Tibial artery (tissue), 4 donors: Measurements from ENCODE around the gene CNKSR1.
A peak's percentile ranks its signal among the peaks of the same experiment; 100 is the strongest.
"Not testable (repeated sequence)": the region's sequence is repeated elsewhere in the genome, so short reads cannot be mapped to it uniquely, and the experiment has no call there.

Experiments
- DNase-seq, 2 donors: peaks; one replicate each; pipeline ENCODE4 v3.0.0-alpha.2; 2019
- H3K27ac ChIP-seq, 2 donors: fragments of 200-600 bp; sonication (generic) in 1 of 2; 1 replicate in 1 of 2; 2 replicates in 1 of 2; pipeline ENCODE4 v1.5.1; 2018 to 2019; ENCODE audit warnings: mild to moderate bottlenecking in 1 of 2
- H3K27me3 ChIP-seq, 2 donors: fragments of 200-600 bp; sonication (generic) in 1 of 2; one replicate each; pipeline versions ENCODE4 v1.5.1 to v1.6.0; 2016 to 2019
- H3K36me3 ChIP-seq, 3 donors: fragments of 200-600 bp; sonication (generic) in 2 of 3; one replicate each; pipeline ENCODE4 v1.5.1; 2016 to 2019; ENCODE audit warnings: mild to moderate bottlenecking in 2 of 3
- H3K4me1 ChIP-seq, 4 donors: fragments of 200-600 bp; sonication (generic) in 2 of 4; 1 replicate in 3 of 4; 2 replicates in 1 of 4; pipeline ENCODE4 v1.5.1; 2016 to 2019
- H3K4me3 ChIP-seq, 2 donors: fragments of 200-600 bp; sonication (generic) in 1 of 2; 1 replicate in 1 of 2; 2 replicates in 1 of 2; pipeline ENCODE4 v1.5.1; 2018 to 2019; ENCODE audit warnings: mild to moderate bottlenecking in 2 of 2
- H3K9me3 ChIP-seq, 3 donors: fragments of 200-600 bp; sonication (generic) in 1 of 3; one replicate each; pipeline ENCODE4 v1.5.1; 2016 to 2019
- intact Hi-C: fragments of 100-400 bp; cut with DNase I; formaldehyde crosslinking; loops from one replicate; pipeline ENCODE4 v1.15.0; 2023; ENCODE audit warnings: low total_unique reads
- TF ChIP-seq, protein P1 (sequence below), 2 experiments: fragments of 200-600 bp in 1 of 2; fragments of 450-650 bp in 1 of 2; IDR thresholded peaks; one replicate each; pipeline ENCODE4 v1.5.1; 2017 to 2019; ENCODE audit warnings: antibody characterized with exemption in 2 of 2, mild to moderate bottlenecking in 1 of 2, moderate library complexity in 1 of 2

Gene CNKSR1

DNA sequence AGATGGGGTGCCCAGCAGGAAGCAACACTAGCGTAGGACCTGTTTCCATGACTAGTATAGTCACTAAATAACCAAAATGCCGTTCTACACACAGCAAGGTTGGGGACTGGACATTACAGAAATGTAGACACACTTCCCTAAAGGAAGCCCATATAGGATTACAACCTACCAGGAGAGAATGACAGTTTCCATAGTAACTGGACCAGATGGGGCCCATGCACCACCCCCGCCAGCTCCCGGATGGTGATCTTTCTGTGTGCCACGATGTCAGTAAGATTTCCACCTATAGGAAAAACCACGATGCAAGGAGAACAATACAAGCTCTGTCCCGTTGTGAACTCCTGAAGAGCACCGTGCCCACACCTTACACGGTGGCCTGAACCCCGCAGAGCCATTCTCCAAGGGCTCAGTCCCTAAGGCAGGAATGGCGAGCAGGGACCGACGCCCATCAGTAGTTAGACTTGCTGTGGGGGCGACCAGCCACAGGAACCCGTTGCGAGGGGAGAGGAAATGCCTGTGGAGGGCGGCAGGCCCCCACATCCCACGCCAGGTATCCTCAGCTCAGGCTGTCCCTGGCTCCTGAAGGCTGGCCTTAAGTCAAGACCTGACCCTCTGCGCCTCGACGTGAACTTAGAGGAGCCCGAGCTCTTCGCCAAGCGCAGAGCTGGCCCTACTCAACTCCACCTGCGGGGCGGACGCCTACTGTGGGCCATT, 43.1 kb downstream of the CNKSR1 start:
- no peaks in the 10 kb centered on the region for H3K9me3 ChIP-seq
- H3K27me3 ChIP-seq, result peaks cover 0 to 43% of the 10 kb centered on the region in 2 donors
- no peak for DNase-seq
- H3K4me1 ChIP-seq, result peaks cover 0 to 10% (median 2%) of the 10 kb centered on the region in 4 donors
- no peak overlapping the region for H3K4me3 ChIP-seq
- H3K36me3 ChIP-seq, result no peaks in the 10 kb centered on the region
- H3K27ac ChIP-seq, result no peak overlapping the region
- TF ChIP-seq, protein P1, sequence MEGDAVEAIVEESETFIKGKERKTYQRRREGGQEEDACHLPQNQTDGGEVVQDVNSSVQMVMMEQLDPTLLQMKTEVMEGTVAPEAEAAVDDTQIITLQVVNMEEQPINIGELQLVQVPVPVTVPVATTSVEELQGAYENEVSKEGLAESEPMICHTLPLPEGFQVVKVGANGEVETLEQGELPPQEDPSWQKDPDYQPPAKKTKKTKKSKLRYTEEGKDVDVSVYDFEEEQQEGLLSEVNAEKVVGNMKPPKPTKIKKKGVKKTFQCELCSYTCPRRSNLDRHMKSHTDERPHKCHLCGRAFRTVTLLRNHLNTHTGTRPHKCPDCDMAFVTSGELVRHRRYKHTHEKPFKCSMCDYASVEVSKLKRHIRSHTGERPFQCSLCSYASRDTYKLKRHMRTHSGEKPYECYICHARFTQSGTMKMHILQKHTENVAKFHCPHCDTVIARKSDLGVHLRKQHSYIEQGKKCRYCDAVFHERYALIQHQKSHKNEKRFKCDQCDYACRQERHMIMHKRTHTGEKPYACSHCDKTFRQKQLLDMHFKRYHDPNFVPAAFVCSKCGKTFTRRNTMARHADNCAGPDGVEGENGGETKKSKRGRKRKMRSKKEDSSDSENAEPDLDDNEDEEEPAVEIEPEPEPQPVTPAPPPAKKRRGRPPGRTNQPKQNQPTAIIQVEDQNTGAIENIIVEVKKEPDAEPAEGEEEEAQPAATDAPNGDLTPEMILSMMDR (IDR thresholded peaks at IDR 0.05), result no peak
- intact Hi-C loops, result no loop called here

DNA sequence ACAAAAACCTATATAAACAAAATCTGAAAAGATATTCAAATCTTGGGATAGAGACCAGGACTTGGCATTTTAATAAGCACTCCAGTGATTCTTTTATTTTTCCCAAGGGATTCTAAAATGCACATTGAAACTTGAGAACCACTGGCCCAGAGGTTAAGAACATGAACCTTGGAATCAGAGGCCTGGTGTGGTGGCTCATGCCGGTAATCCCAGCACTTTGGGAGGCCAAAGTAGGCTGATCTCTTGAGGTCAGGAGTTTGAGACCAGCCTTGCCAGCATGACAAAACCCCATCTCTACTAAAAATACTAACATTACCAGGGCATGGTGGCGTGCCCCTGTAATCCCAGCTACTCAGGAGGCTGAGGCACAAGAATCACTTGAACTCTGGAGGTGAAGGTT, 43.8 kb downstream of the CNKSR1 start:
- H3K9me3 ChIP-seq, result no peaks in the 10 kb centered on the region
- intact Hi-C loops, result no loop called here
- no peaks in the 10 kb centered on the region for H3K36me3 ChIP-seq
- peaks cover 0 to 49% of the 10 kb centered on the region in 2 donors for H3K27me3 ChIP-seq
- peaks cover 0 to 16% (median 7%) of the 10 kb centered on the region in 4 donors for H3K4me1 ChIP-seq
- no peak overlapping the region for H3K27ac ChIP-seq
- no peak overlapping the region for H3K4me3 ChIP-seq
- TF ChIP-seq, protein P1 (IDR thresholded peaks at IDR 0.05), result no peak
- no peak for DNase-seq

DNA sequence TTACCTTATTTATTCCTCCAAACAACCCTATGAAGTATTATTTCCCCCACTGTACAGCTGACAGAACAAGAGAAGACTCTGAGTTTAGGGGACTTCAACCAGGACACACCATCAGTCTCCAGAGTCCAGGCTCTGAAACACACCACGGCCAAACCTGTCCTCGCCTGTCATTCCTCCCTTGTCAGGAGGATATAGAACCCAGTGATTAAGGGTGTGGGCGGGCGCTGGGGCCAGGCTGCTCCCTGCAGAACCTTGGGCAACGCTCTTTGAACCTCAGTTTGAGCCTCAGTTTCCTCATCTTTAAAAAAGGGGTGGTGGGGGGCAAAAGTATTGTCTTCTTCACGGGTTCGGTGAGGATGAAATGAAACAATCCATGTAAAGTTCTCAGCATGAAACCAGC, 47.3 kb downstream of the CNKSR1 start:
- no peak for DNase-seq
- intact Hi-C loops, result loop anchor here (5.0 kb wide), 1 partner anchor 52 kb away; the partner anchor contains the start of gene ZNF593OS
- Histone ChIP-seq H3K4me3 (no peak overlapping the region), H3K36me3 (no peaks in the 10 kb centered on the region), H3K27ac (no peak overlapping the region), H3K9me3 (no peaks in the 10 kb centered on the region), H3K27me3 (peaks cover 0 to 60% of the 10 kb centered on the region in 2 donors), H3K4me1 (peaks cover 0 to 12% (median 7%) of the 10 kb centered on the region in 4 donors)
- TF ChIP-seq, protein P1 (IDR thresholded peaks at IDR 0.05), result no peak

DNA sequence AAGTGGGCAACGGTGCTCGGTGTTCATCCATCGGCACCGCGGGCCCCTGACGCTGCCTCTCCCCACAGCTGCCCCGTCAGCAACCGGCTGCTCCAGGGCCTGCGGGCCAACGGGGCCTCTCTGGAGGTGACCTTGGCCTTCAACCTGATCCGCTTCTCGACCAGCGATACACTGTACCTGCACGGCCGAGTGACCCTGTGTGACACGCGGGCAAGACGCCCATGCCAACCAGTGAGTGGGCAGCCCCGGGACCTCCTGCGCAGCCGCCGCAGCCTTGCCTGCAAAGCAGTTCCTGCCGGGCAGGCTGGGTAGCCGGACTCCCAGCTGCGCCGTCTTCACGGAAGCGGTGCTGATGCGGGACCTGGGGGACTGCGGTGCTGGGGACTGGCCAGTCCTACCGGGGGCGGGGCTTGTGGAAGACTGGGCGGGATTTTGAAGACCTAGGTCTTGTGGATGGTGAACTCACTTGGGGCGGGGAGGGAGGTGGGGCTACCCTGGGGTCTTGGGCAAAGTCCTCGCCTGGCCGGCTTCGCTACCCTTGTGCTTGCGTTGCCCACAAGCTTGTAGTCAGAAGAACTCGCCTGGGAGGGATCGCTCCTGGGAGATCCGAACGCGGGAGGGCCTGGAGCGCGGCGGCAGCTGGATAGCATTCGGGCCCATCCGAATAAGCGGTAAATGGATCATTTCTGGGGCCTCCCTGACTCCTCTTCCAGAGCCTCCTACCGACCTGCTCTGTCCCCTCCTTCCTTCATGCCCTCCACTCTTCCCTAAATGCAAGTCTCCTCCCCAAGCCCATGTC, 47.9 kb downstream of the CNKSR1 start:
- Histone ChIP-seq H3K27me3 (peaks cover 0 to 54% of the 10 kb centered on the region in 2 donors), H3K4me3 (peak overlapping the region; percentile 35 to 42), H3K36me3 (no peaks in the 10 kb centered on the region), H3K27ac (no peak overlapping the region), H3K9me3 (no peaks in the 10 kb centered on the region), H3K4me1 (peaks cover 0 to 12% (median 7%) of the 10 kb centered on the region in 4 donors)
- peak in 1 of 2 donors; percentile 39 for DNase-seq
- TF ChIP-seq, protein P1 (IDR thresholded peaks at IDR 0.05), result no peak
- intact Hi-C loops, result loop anchor here (5.0 kb wide), 1 partner anchor 53 kb away; the partner anchor contains the start of gene ZNF593OS

DNA sequence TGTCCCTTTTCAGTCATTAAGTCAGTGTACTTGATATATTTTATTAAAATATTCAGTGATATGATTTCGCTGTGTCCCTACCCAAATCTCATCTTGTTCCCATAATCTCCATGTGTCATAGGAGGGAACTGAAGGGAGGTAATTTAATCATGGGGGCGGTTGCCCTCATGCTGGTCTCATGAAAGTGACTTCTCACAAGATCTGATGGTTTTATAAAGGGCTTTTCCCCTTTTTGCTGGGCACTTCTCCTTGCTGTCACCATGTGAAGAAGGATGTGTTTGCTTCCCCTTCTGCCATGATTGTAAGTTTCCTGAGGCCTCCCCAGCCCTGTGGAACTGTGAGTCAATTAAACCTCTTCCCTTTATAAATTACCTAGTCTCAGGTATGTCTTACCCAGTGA, 53.4 kb downstream of the CNKSR1 start:
- H3K9me3 ChIP-seq, H3K27ac ChIP-seq, H3K4me3 ChIP-seq, intact Hi-C loops, DNase-seq, H3K36me3 ChIP-seq: not testable (repeated sequence)
- peaks cover 0 to 29% of the 10 kb centered on the region in 2 donors for H3K27me3 ChIP-seq
- H3K4me1 ChIP-seq, result peaks cover 0 to 14% (median 5%) of the 10 kb centered on the region in 4 donors
